HepG2 (cell line): ENCODE data around the gene KLRC4. TPM values are rescaled to one million over a fixed set of nuclear protein-coding genes. Genes with fewer than 3 reads are reported as not detected.

Experiments
- ATAC-seq: fragments of 200-7000 bp; cut with Tn5 transposase; 3 replicates; pipeline ENCODE4 v1.9.1; 2020; ENCODE audit warnings: mild to moderate bottlenecking, moderate library complexity
- BruUV-seq: library from RNA; stranded (reverse); fragments of 400-500 nt; replicated peaks from 2 replicates; lab custom pipeline; 2021; lab: Mats Ljungman, UMichigan
- CTCF ChIA-PET: fragments of 300-600 bp; formaldehyde crosslinking; extraction: SDS; loops from one replicate; lab custom pipeline; 2021; ENCODE audit warnings: low total read pairs, inconsistent platforms, low intra/inter-chr PET ratio; lab: Yijun Ruan, JAX
- POLR2A ChIA-PET: fragments of 350-600 bp; sonication (Branson Sonifier 250); formaldehyde crosslinking; loops from one replicate; lab custom pipeline; 2020; ENCODE audit warnings: antibody characterized with exemption, inconsistent platforms; lab: Yijun Ruan, JAX
- DNase-seq: peaks from one replicate; pipeline ENCODE4 v3.0.0-alpha.2; 2015; ENCODE audit warnings: low spot score
- FAIRE-seq: peaks from 3 replicates; lab custom pipeline; 2011; peaks lifted over from hg19 to GRCh38; lab: Jason Lieb, UNC
- H2AFZ ChIP-seq: one replicate; pipeline ENCODE4 v1.6.1; 2011; ENCODE audit warnings: low read length, inconsistent platforms
- H3K27ac ChIP-seq: fragments of 300-600 bp; 3 replicates; pipeline ENCODE4 v1.8.0; 2011; ENCODE audit warnings: mixed run types, mild to moderate bottlenecking, mixed read lengths, low read length, inconsistent platforms; ENCODE audit not compliant: insufficient read depth; ENCODE audit errors: extremely low read length
- H3K27me3 ChIP-seq, 2 experiments: fragments of 200-600 bp in 1 of 2; 2 replicates in 1 of 2; 3 replicates in 1 of 2; pipeline versions ENCODE4 v1.6.0 to v1.8.0; 2011; ENCODE audit warnings: low read length in 2 of 2, mild to moderate bottlenecking in 2 of 2, moderate library complexity in 2 of 2, inconsistent platforms in 1 of 2; ENCODE audit not compliant: insufficient read depth in 2 of 2, control insufficient read depth in 1 of 2
- H3K36me3 ChIP-seq, 2 experiments: fragments of 200-600 bp in 1 of 2; replicated peaks in 1 of 2; 2 replicates in 1 of 2; 3 replicates in 1 of 2; pipeline versions ENCODE4 v1.5.1 to v1.8.0; 2011; ENCODE audit warnings: low read length in 2 of 2, inconsistent platforms in 1 of 2; ENCODE audit not compliant: insufficient read depth in 2 of 2, control insufficient read depth in 1 of 2
- H3K4me1 ChIP-seq: 2 replicates; pipeline ENCODE4 v1.5.1; 2012; ENCODE audit warnings: low read length, inconsistent platforms; ENCODE audit not compliant: insufficient read depth
- H3K4me2 ChIP-seq: 2 replicates; pipeline ENCODE4 v1.6.0; 2011; ENCODE audit warnings: low read depth, low read length, inconsistent platforms
- H3K4me3 ChIP-seq, 3 experiments: fragments of 200-600 bp in 1 of 3; sonication (generic), shearing (Covaris generic) in 1 of 3; replicated peaks in 1 of 3; 2 replicates each; pipeline ENCODE4 v1.5.1; 2011 to 2016; ENCODE audit warnings: low read length in 3 of 3, inconsistent platforms in 2 of 3, low read depth in 2 of 3, mild to moderate bottlenecking in 2 of 3, control low read depth in 1 of 3, mixed read lengths in 1 of 3; ENCODE audit not compliant: insufficient read depth in 1 of 3
- H3K79me2 ChIP-seq: one replicate; pipeline ENCODE4 v1.6.1; 2011; ENCODE audit warnings: low read length, inconsistent platforms; ENCODE audit not compliant: insufficient read depth
- H3K9ac ChIP-seq: 2 replicates; pipeline ENCODE4 v1.6.0; 2011; ENCODE audit warnings: mild to moderate bottlenecking, low read depth, low read length, inconsistent platforms; ENCODE audit not compliant: insufficient read depth
- H3K9me3 ChIP-seq: 2 replicates; pipeline ENCODE4 v1.5.1; 2012; ENCODE audit warnings: mild to moderate bottlenecking, low read length
- H4K20me1 ChIP-seq: 2 replicates; pipeline ENCODE4 v1.6.0; 2011; ENCODE audit warnings: inconsistent platforms, mild to moderate bottlenecking, low read length, moderate library complexity; ENCODE audit not compliant: insufficient read depth
- DNMT1 ChIP-seq: sonication (generic); formaldehyde crosslinking; IDR thresholded peaks from 2 replicates; pipeline ENCODE4 v1.5.1; 2020; ENCODE audit warnings: mild to moderate bottlenecking, missing genetic modification reagents
- EZH2 ChIP-seq: conservative IDR thresholded peaks from 2 replicates; pipeline ENCODE4 v1.6.1; 2012; ENCODE audit warnings: mild to moderate bottlenecking, low read depth, low read length, moderate library complexity
- KMT2A ChIP-seq: sonication (generic); formaldehyde crosslinking; IDR thresholded peaks from 2 replicates; pipeline ENCODE4 v1.4.0; 2020; ENCODE audit warnings: missing genetic modification reagents
- RARG ChIP-seq: sonication (generic); formaldehyde crosslinking; IDR thresholded peaks from 2 replicates; pipeline ENCODE4 v1.4.0; 2020; ENCODE audit warnings: low read depth, mild to moderate bottlenecking, missing genetic modification reagents
- SMARCE1 ChIP-seq: fragments of 450-650 bp; IDR thresholded peaks from 2 replicates; pipeline ENCODE4 v1.6.1; 2017; ENCODE audit warnings: borderline replicate concordance
- U2AF2 ChIP-seq: fragments of 200-400 bp; formaldehyde crosslinking; IDR thresholded peaks from 2 replicates; pipeline ENCODE4 v1.6.1; 2017; ENCODE audit warnings: low read depth, mild to moderate bottlenecking, low read length
- ZFP90 ChIP-seq: sonication (generic); formaldehyde crosslinking; IDR thresholded peaks from 2 replicates; pipeline ENCODE4 v1.8.0; 2022; ENCODE audit warnings: missing genetic modification reagents, mild to moderate bottlenecking, inconsistent platforms, borderline replicate concordance
- ZNF547 ChIP-seq: sonication (generic); formaldehyde crosslinking; IDR thresholded peaks from 2 replicates; pipeline ENCODE4 v1.5.1; 2020; ENCODE audit warnings: mild to moderate bottlenecking, missing genetic modification reagents
- ZSCAN21 ChIP-seq: sonication (generic); formaldehyde crosslinking; IDR thresholded peaks from 2 replicates; pipeline ENCODE4 v1.8.0; 2022; ENCODE audit warnings: mild to moderate bottlenecking, missing genetic modification reagents, moderate library complexity, borderline replicate concordance
- ZSCAN22 ChIP-seq: sonication (generic); formaldehyde crosslinking; IDR thresholded peaks from 2 replicates; pipeline ENCODE4 v1.4.0; 2020; ENCODE audit warnings: mild to moderate bottlenecking, missing genetic modification reagents
- ZSCAN9 ChIP-seq: IDR thresholded peaks from 2 replicates; pipeline ENCODE4 v1.6.1; 2016; ENCODE audit warnings: borderline replicate concordance
- WGBS: methylation state at CpG from one replicate; pipeline ENCODE4 v1.1.6; 2017; ENCODE audit warnings: low lambda C conversion rate; 5-methylcytosine and 5-hydroxymethylcytosine counted together
- in situ Hi-C: cut with HindIII; loops from 2 replicates; pipeline ENCODE4 v1.10.0; 2017; ENCODE audit warnings: low pct_unique_long_range_greater_than_20kb; ENCODE audit not compliant: extremely low pct_ligation_motif_present
- intact Hi-C: fragments of 100-400 bp; cut with micrococcal nuclease; formaldehyde crosslinking; loops from one replicate; pipeline ENCODE4 v1.10.0; 2022; ENCODE audit not compliant: unreplicated experiment
- polyA plus RNA-seq, 8 experiments: library from polyadenylated mRNA; depleted of rRNA in 3 of 8; stranded (reverse) in 7 of 8; unstranded in 1 of 8; fragments of >200 nt; fragmentation: Illumina TruSeq in 4 of 8; extraction: Trizol in 4 of 8; gene quantifications; 2 replicates each; pipeline versions ENCODE4 v1.2.1 to v1.2.3, GENCODE V29; 2011 to 2016; ENCODE audit warnings: low read depth in 4 of 8, missing spikeins in 1 of 8, mixed read lengths in 1 of 8; ENCODE audit not compliant: insufficient read depth in 1 of 8
- total RNA-seq, 5 experiments: library from RNA; depleted of rRNA; stranded (reverse); fragments of >200 nt; fragmentation: Illumina TruSeq; extraction: Trizol; gene quantifications; 2 replicates each; pipeline ENCODE4 v1.2.3, GENCODE V29; 2016; ENCODE audit warnings: low read depth in 1 of 5
- TF ChIP-seq, protein P1 (sequence below): fragments of 450-650 bp; IDR thresholded peaks from 2 replicates; pipeline ENCODE4 v1.6.1; 2016
- TF ChIP-seq, protein P2 (sequence below): IDR thresholded peaks from 2 replicates; pipeline ENCODE4 v1.6.1; 2016; ENCODE audit warnings: mild to moderate bottlenecking

Gene KLRC4
- total and polyA plus RNA-seq, 2 of the 13 experiments (the other 11 are each of a cell fraction or from before 2014, with no cell fraction given), result 0.09 TPM; not detected in 1

DNA sequence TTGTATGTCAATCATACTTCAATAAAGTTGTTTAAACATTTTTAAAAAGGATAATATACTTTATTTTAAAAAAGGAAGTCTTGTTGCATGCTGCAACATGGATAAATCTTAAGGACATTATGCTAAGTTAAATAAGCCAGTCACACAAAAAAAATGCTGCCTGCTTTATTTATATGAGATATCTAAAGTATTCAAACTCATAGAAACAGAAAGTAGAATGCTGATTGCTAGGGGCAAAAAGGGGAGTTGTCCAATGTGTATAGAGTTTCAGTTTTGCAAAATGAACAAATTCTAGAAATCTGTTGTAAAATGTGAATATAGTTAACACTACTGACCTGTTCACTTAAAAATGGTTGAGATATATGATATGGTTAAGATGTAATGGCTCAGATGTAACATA, 8.7 kb downstream of the KLRC4 start:
- ATAC-seq (no peak), DNase-seq (no peak), FAIRE-seq (no peak)
- H3K4me1 ChIP-seq, result peaks cover 5% of the 10 kb centered on the region
- TF ChIP-seq SMARCE1, result no peak
- no peaks in the 10 kb centered on the region for H3K9me3 ChIP-seq
- no peaks in the 10 kb centered on the region for H3K36me3 ChIP-seq
- POLR2A ChIA-PET, result no interaction called here
- no peak overlapping the region for H3K9ac ChIP-seq
- H3K27ac ChIP-seq, result no peak overlapping the region
- no peak overlapping the region for H3K4me2 ChIP-seq
- intact Hi-C loops (no loop called here), in situ Hi-C loops (no loop called here)
- no peak overlapping the region for H3K4me3 ChIP-seq
- no peaks in the 10 kb centered on the region for H3K79me2 ChIP-seq
- H2AFZ ChIP-seq, result no peak overlapping the region
- no peaks in the 10 kb centered on the region for H3K27me3 ChIP-seq
- no TSS peak for BruUV-seq
- CTCF ChIA-PET, result no interaction called here
- no peaks in the 10 kb centered on the region for H4K20me1 ChIP-seq

DNA sequence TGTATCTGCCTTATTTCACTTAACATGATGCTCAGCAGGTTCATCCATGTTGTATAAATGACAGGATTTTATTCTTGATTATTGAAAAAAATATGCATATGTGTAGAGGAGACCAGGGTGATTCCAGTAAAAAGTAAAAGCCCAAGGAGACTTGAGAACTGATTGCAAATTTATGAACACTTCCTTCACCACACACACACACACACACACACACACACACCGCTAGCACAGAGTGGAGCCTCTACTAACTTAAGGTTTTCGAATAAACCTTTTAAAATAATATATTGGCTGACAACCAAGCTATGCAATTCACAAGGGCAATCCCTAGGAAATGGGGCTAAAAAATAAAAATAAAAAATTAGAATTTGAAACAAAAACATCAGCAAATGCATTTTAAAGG, 11.4 kb downstream of the KLRC4 start:
- Histone ChIP-seq H3K4me2 (no peak overlapping the region), H3K9ac (no peak overlapping the region), H4K20me1 (no peaks in the 10 kb centered on the region), H3K27ac (no peak overlapping the region), H2AFZ (no peak overlapping the region), H3K4me3 (no peak overlapping the region), H3K79me2 (no peaks in the 10 kb centered on the region), H3K4me1 (peaks cover 19% of the 10 kb centered on the region), H3K9me3 (no peaks in the 10 kb centered on the region)
- no TSS peak for BruUV-seq
- POLR2A ChIA-PET, result no interaction called here
- CTCF ChIA-PET, result no interaction called here
- ATAC-seq (no peak), FAIRE-seq (no peak)
- intact Hi-C loops, result no loop called here
- no peak for TF ChIP-seq ZSCAN9 (CRISPR knock-in tag)
- TF ChIP-seq, protein P1, sequence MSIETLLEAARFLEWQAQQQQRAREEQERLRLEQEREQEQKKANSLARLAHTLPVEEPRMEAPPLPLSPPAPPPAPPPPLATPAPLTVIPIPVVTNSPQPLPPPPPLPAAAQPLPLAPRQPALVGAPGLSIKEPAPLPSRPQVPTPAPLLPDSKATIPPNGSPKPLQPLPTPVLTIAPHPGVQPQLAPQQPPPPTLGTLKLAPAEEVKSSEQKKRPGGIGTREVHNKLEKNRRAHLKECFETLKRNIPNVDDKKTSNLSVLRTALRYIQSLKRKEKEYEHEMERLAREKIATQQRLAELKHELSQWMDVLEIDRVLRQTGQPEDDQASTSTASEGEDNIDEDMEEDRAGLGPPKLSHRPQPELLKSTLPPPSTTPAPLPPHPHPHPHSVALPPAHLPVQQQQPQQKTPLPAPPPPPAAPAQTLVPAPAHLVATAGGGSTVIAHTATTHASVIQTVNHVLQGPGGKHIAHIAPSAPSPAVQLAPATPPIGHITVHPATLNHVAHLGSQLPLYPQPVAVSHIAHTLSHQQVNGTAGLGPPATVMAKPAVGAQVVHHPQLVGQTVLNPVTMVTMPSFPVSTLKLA, result no peak
- TF ChIP-seq ZNF547 (CRISPR knock-in tag), result no peak
- no peak for TF ChIP-seq RARG (CRISPR knock-in tag)
- no peak for TF ChIP-seq ZSCAN22 (CRISPR knock-in tag)
- TF ChIP-seq U2AF2, result no peak
- TF ChIP-seq EZH2, result no peak
- TF ChIP-seq KMT2A (CRISPR knock-in tag), result no peak
- no peak for TF ChIP-seq DNMT1 (CRISPR knock-in tag)
- TF ChIP-seq, protein P2, sequence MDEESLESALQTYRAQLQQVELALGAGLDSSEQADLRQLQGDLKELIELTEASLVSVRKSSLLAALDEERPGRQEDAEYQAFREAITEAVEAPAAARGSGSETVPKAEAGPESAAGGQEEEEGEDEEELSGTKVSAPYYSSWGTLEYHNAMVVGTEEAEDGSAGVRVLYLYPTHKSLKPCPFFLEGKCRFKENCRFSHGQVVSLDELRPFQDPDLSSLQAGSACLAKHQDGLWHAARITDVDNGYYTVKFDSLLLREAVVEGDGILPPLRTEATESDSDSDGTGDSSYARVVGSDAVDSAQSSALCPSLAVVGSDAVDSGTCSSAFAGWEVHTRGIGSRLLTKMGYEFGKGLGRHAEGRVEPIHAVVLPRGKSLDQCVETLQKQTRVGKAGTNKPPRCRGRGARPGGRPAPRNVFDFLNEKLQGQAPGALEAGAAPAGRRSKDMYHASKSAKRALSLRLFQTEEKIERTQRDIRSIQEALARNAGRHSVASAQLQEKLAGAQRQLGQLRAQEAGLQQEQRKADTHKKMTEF (CRISPR knock-in tag), result no peak
- no peak for TF ChIP-seq ZFP90 (CRISPR knock-in tag)
- TF ChIP-seq ZSCAN21 (CRISPR knock-in tag), result no peak
- TF ChIP-seq, all 625 proteins: peak for 0
- no peak for DNase-seq
- Histone ChIP-seq H3K36me3 (no peaks in the 10 kb centered on the region), H3K27me3 (no peaks in the 10 kb centered on the region)
- in situ Hi-C loops, result no loop called here
- 50% methylated on average over 2 of the region's 2 CpGs for WGBS
